GM20431 (cell line): ENCODE results near the gene MAP3K6.

Experiments
- in situ Hi-C: fragments of 300-500 bp; cut with MseI, MboI; formaldehyde crosslinking; loops from one replicate; pipeline ENCODE4 v1.15.0; 2020; ENCODE audit warnings: low sequenced_read_pairs; ENCODE audit not compliant: unreplicated experiment

MAP3K6 gene

GRCh38 chr1:27342391-27342777, 24.4 kb downstream of the MAP3K6 start:
- in situ Hi-C loops = no loop called here

GRCh38 chr1:27341525-27342252, 25.1 kb downstream of the MAP3K6 start, which contains the start of gene SYTL1:
TSS of gene SYTL1 (plus strand) at chr1:27342022. CDS start at chr1:27345335, 3,313 bp downstream.
- in situ Hi-C loops = no loop called here

GRCh38 chr1:27339213-27339612, 27.5 kb downstream of the MAP3K6 start:
- in situ Hi-C loops = no loop called here

GRCh38 chr1:27338751-27339150, 28.0 kb downstream of the MAP3K6 start:
- in situ Hi-C loops = no loop called here

GRCh38 chr1:27336756-27337155, 30.0 kb downstream of the MAP3K6 start:
- in situ Hi-C loops = no loop called here

GRCh38 chr1:27335506-27336422, 31.0 kb downstream of the MAP3K6 start:
- in situ Hi-C loops = no loop called here

- in situ Hi-C loops = no loop called here
Measured at GRCh38 chr1:27333717-27334279, 33.0 kb downstream of the MAP3K6 start.

GRCh38 chr1:27332536-27333281, 34.1 kb downstream of the MAP3K6 start:
- in situ Hi-C loops = no loop called here

- in situ Hi-C loops = no loop called here
Measured at GRCh38 chr1:27331922-27332321, 34.8 kb downstream of the MAP3K6 start.

GRCh38 chr1:27331426-27331825, 35.3 kb downstream of the MAP3K6 start:
- in situ Hi-C loops = no loop called here

GRCh38 chr1:27330786-27331185, 36.0 kb downstream of the MAP3K6 start:
- in situ Hi-C loops = no loop called here

GRCh38 chr1:27327964-27328363, 38.8 kb downstream of the MAP3K6 start:
- in situ Hi-C loops = no loop called here

- in situ Hi-C loops = no loop called here
Measured at GRCh38 chr1:27325286-27325685, 41.5 kb downstream of the MAP3K6 start.

- in situ Hi-C loops = no loop called here
Measured at GRCh38 chr1:27322569-27323240, 44.1 kb downstream of the MAP3K6 start.

GRCh38 chr1:27321813-27322568, 44.8 kb downstream of the MAP3K6 start, which contains the start of gene TMEM222:
TSS of gene TMEM222 (plus strand) at chr1:27322163. CDS start at chr1:27322198, 35 bp downstream.
- in situ Hi-C loops = no loop called here

GRCh38 chr1:27318596-27318995, 48.2 kb downstream of the MAP3K6 start:
- in situ Hi-C loops = no loop called here

- in situ Hi-C loops = no loop called here
Measured at GRCh38 chr1:27318136-27318535, 48.6 kb downstream of the MAP3K6 start.

GRCh38 chr1:27316860-27317259, 49.9 kb downstream of the MAP3K6 start:
- in situ Hi-C loops = no loop called here

GRCh38 chr1:27314737-27315136, 52.0 kb downstream of the MAP3K6 start:
- in situ Hi-C loops = no loop called here
